Measurements from ENCODE around the gene ESYT1. TPM values are rescaled to one million over a fixed set of nuclear protein-coding genes. Genes with fewer than 3 reads are reported as not detected.

The ESYT1 gene
- total and polyA plus RNA-seq, 9 of the 15 experiments (the other 6 are each of a cell fraction or from before 2014, with no cell fraction given): 132 to 420 (median 164) TPM

DNA sequence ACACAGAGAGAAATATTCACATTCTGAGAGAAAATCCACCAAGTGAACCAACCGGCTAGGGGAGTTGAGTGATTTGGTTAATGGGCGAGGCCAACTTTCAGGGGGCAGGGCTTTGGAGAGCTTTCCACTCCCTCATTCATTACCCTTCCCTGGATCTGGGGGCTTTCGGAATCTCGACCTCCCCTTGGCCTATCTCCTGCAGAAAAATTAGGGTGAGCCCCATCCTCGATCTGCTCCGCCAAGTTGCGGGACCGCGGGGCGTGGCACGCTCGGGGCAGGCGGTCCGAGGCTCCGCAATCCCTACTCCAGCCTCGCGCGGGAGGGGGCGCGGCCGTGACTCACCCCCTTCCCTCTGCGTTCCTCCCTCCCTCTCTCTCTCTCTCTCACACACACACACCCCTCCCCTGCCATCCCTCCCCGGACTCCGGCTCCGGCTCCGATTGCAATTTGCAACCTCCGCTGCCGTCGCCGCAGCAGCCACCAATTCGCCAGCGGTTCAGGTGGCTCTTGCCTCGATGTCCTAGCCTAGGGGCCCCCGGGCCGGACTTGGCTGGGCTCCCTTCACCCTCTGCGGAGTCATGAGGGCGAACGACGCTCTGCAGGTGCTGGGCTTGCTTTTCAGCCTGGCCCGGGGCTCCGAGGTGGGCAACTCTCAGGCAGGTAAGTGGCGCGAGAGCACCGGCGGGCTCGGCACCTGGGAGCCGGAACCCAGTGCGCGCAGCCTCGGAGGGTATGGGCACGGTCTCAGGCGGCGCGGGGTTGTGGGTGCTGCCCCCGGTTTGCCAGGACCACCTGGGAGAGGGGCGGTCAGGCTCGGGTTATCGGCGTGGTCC is 48.1 kb upstream of the ESYT1 start, which contains the start of gene ERBB3 (continued):
- TF ChIP-seq, protein P1, sequence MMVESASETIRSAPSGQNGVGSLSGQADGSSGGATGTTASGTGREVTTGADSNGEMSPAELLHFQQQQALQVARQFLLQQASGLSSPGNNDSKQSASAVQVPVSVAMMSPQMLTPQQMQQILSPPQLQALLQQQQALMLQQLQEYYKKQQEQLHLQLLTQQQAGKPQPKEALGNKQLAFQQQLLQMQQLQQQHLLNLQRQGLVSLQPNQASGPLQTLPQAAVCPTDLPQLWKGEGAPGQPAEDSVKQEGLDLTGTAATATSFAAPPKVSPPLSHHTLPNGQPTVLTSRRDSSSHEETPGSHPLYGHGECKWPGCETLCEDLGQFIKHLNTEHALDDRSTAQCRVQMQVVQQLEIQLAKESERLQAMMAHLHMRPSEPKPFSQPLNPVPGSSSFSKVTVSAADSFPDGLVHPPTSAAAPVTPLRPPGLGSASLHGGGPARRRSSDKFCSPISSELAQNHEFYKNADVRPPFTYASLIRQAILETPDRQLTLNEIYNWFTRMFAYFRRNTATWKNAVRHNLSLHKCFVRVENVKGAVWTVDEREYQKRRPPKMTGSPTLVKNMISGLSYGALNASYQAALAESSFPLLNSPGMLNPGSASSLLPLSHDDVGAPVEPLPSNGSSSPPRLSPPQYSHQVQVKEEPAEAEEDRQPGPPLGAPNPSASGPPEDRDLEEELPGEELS (CRISPR knock-in tag; IDR thresholded peaks at IDR 0.05; ENCODE audit: borderline replicate concordance): peak; percentile 75; the same call in 1 of the 2 replicates
- TF ChIP-seq MAFK (IDR thresholded peaks at IDR 0.05; ENCODE audit: low read length) (no peak), RBFOX2 (IDR thresholded peaks at IDR 0.05; ENCODE audit: low read depth, low read length) (peak; percentile 70), SP2 (IDR thresholded peaks at IDR 0.05; ENCODE audit: extremely low read depth, low read depth, low read length, poor library complexity, severe bottlenecking) (no peak), ZNF584 (CRISPR knock-in tag; IDR thresholded peaks at IDR 0.05; ENCODE audit: low read depth) (no peak; the same call in 1 of the 2 replicates), RB1 (IDR thresholded peaks at IDR 0.05; ENCODE audit: low read depth) (0 out of 2 replicates have a peak, but pooled peaks have one; percentile 9), L3MBTL2 (IDR thresholded peaks at IDR 0.05) (peak; percentile 89), TCF7 (IDR thresholded peaks at IDR 0.05; ENCODE audit: borderline replicate concordance) (no peak), ZEB2 (IDR thresholded peaks at IDR 0.05) (peak; percentile 89), ZNF124 (CRISPR knock-in tag; IDR thresholded peaks at IDR 0.05) (0 out of 2 replicates have a peak, but pooled peaks have one; percentile 46), MECOM (CRISPR knock-in tag; IDR thresholded peaks at IDR 0.05) (no peak), MED1 (CRISPR knock-in tag; IDR thresholded peaks at IDR 0.05; ENCODE audit: borderline replicate concordance) (no peak), WHSC1 (IDR thresholded peaks at IDR 0.05; ENCODE audit: low read length) (no peak), XRCC3 (IDR thresholded peaks at IDR 0.05) (no peak), MAZ (CRISPR knock-in tag; conservative IDR thresholded peaks at IDR 0.05 in 1 of 2, IDR thresholded peaks at IDR 0.05 in 1 of 2) (peak; percentile 96 to 99), ETS2 (tag; IDR thresholded peaks at IDR 0.05; ENCODE audit: borderline replicate concordance, poor library complexity, severe bottlenecking) (no peak), MTA2 (IDR thresholded peaks at IDR 0.05; ENCODE audit: low read depth) (no peak; the same call in 1 of the 2 replicates)
- TF ChIP-seq, protein P2, sequence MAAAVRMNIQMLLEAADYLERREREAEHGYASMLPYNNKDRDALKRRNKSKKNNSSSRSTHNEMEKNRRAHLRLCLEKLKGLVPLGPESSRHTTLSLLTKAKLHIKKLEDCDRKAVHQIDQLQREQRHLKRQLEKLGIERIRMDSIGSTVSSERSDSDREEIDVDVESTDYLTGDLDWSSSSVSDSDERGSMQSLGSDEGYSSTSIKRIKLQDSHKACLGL (CRISPR knock-in tag; IDR thresholded peaks at IDR 0.05; ENCODE audit: borderline replicate concordance, poor library complexity, severe bottlenecking): no peak
- TF ChIP-seq, protein P3, sequence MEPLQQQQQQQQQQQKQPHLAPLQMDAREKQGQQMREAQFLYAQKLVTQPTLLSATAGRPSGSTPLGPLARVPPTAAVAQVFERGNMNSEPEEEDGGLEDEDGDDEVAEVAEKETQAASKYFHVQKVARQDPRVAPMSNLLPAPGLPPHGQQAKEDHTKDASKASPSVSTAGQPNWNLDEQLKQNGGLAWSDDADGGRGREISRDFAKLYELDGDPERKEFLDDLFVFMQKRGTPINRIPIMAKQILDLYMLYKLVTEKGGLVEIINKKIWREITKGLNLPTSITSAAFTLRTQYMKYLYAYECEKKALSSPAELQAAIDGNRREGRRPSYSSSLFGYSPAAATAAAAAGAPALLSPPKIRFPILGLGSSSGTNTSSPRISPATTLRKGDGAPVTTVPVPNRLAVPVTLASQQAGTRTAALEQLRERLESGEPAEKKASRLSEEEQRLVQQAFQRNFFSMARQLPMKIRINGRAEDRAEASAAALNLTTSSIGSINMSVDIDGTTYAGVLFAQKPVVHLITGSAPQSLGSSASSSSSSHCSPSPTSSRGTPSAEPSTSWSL (CRISPR knock-in tag; IDR thresholded peaks at IDR 0.05; ENCODE audit: borderline replicate concordance): no peak
- TF ChIP-seq, protein P4, sequence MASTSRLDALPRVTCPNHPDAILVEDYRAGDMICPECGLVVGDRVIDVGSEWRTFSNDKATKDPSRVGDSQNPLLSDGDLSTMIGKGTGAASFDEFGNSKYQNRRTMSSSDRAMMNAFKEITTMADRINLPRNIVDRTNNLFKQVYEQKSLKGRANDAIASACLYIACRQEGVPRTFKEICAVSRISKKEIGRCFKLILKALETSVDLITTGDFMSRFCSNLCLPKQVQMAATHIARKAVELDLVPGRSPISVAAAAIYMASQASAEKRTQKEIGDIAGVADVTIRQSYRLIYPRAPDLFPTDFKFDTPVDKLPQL (IDR thresholded peaks at IDR 0.05; ENCODE audit: extremely low read depth, insufficient read length): no peak
- TF ChIP-seq, protein P5, sequence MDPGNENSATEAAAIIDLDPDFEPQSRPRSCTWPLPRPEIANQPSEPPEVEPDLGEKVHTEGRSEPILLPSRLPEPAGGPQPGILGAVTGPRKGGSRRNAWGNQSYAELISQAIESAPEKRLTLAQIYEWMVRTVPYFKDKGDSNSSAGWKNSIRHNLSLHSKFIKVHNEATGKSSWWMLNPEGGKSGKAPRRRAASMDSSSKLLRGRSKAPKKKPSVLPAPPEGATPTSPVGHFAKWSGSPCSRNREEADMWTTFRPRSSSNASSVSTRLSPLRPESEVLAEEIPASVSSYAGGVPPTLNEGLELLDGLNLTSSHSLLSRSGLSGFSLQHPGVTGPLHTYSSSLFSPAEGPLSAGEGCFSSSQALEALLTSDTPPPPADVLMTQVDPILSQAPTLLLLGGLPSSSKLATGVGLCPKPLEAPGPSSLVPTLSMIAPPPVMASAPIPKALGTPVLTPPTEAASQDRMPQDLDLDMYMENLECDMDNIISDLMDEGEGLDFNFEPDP (CRISPR knock-in tag; IDR thresholded peaks at IDR 0.05): no peak

Measured in K562 (cell line).